Measurements from ENCODE around the gene TMEM170B.

DNA sequence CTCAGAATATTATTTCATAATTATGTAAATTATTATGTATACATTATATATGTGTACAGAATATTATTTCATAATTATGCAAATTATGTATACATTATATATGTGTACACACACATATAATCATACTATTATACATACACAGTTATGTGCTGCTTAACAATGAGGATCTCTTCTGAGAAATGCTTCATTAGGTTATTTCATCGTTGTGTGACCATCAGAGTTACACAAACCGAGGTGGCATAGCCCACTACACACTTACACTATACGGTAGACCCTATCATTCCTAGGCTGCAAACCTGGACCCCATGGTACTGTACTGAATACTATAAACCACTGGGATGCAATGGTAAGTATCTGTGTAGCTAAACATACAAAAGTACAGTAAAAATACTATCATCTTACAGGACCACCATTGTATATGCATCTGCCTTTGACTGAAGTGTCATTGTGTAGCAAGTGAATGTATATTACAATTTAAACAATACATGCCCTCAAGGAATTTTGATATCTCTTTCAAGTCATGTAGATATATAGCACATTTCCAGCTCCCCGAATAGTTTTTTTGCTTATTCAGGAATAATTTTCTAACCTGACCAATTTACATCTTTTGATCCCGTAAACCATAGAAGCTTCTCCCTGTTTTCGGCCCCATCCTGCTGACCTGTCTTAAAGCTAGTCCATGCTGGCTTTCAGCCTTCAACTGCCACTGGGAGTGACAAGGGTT is 71.2 kb downstream of the TMEM170B start:
- TF ChIP-seq, protein P1, sequence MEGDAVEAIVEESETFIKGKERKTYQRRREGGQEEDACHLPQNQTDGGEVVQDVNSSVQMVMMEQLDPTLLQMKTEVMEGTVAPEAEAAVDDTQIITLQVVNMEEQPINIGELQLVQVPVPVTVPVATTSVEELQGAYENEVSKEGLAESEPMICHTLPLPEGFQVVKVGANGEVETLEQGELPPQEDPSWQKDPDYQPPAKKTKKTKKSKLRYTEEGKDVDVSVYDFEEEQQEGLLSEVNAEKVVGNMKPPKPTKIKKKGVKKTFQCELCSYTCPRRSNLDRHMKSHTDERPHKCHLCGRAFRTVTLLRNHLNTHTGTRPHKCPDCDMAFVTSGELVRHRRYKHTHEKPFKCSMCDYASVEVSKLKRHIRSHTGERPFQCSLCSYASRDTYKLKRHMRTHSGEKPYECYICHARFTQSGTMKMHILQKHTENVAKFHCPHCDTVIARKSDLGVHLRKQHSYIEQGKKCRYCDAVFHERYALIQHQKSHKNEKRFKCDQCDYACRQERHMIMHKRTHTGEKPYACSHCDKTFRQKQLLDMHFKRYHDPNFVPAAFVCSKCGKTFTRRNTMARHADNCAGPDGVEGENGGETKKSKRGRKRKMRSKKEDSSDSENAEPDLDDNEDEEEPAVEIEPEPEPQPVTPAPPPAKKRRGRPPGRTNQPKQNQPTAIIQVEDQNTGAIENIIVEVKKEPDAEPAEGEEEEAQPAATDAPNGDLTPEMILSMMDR (conservative IDR thresholded peaks at IDR 0.05; ENCODE audit: low read length), result no peak
- TF ChIP-seq EZH2phosphoT487 (IDR thresholded peaks at IDR 0.05; ENCODE audit: borderline replicate concordance), result no peak

Data from Loucy (cell line).